Measurements from ENCODE around the gene LPIN1.
"Not testable (repeated sequence)": the region's sequence is repeated elsewhere in the genome, so short reads cannot be mapped to it uniquely, and the experiment has no call there.

The LPIN1 gene

DNA sequence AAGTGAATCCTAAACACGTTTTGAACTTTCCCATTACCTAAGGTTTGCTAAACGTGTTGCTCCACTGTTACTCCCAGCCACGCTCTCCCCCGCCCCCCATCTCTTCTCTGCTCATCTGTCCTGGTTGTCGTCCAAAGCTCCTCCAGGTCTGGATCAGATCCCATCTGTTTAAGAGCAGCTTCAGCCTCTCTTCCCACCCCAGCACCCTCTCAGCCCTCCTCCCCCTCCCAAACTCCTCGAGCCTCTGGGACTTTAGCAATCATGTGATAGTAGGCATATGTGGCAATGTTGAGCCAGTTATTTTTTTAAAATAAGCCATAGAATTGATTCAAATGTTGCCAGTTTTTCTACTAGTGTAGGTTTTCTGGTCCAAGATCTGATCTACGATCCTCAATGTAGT, 20.0 kb upstream of the LPIN1 start:
- Mint-ChIP-seq H3K4me1 (peaks cover 2% of the 10 kb centered on the region), H3K4me3 (no peak overlapping the region), H3K36me3 (ENCODE audit: low read depth) (no peaks in the 10 kb centered on the region), H3K27ac (no peak overlapping the region), H3K9me3 (no peaks in the 10 kb centered on the region), H3K27me3 (peaks cover 4% of the 10 kb centered on the region)
- ATAC-seq, result no peak
- no peak for DNase-seq

DNA sequence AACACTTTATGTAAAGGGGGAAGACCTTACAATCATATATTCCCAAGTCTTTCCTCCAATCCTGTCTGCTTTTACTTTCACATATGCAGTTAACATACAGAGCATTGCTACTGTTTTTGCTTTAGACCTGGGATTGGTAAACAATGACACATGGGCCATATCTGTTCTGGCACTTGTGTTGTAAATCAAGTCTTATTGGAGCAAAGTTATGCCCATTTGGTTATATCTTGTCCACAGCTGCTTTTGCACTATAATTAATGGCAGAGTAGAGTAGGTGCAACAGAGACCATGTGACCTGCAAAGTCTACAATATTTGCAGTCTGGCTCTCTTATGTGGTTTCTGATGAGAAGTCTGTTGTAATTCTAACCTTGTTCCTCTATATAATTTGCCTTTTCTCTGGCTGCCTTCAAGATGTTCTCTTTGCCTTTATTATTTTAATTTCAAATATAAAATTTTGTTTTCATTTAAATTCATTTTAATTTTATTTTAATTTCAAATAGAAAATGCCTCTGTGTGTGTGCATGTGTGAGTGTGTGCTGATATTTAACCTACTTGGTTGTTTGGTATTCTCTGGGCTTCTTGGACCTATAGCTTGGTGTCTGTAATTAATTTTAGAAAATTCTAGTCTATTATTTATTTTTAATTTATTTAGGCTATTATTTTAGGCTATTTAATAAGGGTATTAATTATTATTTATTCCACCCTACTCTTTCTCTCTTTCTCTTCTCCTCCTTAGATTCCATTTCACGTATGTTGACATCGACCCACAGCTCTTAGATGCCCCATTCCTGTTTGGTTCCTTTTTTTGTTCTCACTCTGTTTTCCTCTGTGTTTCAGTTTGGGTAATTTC, 16.8 kb upstream of the LPIN1 start:
- Mint-ChIP-seq H3K36me3 (ENCODE audit: low read depth) (no peaks in the 10 kb centered on the region), H3K9me3 (no peaks in the 10 kb centered on the region), H3K27me3 (peaks cover 11% of the 10 kb centered on the region), H3K4me1 (peaks cover 2% of the 10 kb centered on the region), H3K4me3 (no peak overlapping the region), H3K27ac (no peak overlapping the region)
- DNase-seq (no peak), ATAC-seq (no peak)

DNA sequence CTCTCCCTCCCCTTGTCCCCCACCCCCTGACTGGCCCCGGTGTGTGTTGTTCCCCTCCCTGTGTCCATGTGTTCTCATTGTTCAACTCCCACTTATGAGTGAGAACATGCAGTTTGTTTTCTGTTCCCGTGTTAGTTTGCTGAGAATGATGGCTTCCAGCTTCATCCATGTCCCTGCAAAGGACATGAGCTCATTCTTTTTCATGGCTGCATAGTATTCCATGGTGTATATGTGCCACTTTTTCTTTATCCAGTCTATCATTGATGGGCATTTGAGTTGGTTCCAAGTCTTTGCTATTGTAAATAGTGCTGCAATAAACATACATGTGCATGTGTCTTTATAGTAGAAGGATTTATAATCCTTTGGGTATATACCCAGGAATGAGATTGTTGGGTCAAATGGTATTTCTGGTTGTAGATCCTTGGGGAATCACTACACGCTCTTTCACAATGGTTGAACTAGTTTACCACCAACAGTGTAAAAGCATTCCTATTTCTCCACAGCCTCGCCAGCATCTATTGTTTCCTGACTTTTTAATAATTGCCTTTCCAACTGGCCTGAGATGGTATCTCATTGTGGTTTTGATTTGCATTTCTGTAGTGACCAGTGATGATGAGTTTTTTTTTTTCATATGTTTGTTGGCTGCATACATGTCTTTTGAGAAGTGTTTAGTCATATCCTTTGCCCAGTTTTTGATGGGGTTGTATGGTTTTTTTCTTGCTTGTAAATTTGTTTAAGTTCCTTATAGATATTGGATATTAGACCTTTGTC, 15.0 kb upstream of the LPIN1 start:
- not testable (repeated sequence) for ATAC-seq; H3K27ac Mint-ChIP-seq; H3K9me3 Mint-ChIP-seq; H3K4me3 Mint-ChIP-seq; H3K4me1 Mint-ChIP-seq; DNase-seq; H3K36me3 Mint-ChIP-seq (ENCODE audit: low read depth)
- H3K27me3 Mint-ChIP-seq, result peaks cover 11% of the 10 kb centered on the region

DNA sequence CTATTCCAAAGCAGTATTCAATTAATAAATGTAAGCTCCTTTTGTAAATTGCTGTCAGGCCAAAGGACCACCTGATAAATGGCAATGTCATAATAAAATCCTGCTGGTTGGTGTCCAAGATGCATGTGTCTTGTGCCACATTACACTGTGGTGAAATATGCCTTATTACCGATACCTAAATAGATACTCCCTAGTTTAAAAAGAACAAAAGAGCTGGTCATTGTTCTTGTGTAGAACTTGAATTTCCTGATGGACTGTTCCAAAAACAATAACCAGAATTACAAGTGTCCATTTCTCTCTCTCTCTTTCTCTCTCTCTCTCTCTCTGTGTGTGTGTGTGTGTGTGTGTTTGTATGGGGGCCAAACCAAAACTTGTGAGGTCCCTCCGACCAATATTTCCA, 13.8 kb upstream of the LPIN1 start:
- no peak overlapping the region for H3K4me3 Mint-ChIP-seq
- no peak overlapping the region for H3K27ac Mint-ChIP-seq
- H3K27me3 Mint-ChIP-seq, result peaks cover 12% of the 10 kb centered on the region
- ATAC-seq (no peak), DNase-seq (no peak)
- H3K9me3 Mint-ChIP-seq, result no peaks in the 10 kb centered on the region
- H3K4me1 Mint-ChIP-seq, result peaks cover 2% of the 10 kb centered on the region
- H3K36me3 Mint-ChIP-seq (ENCODE audit: low read depth), result no peaks in the 10 kb centered on the region

DNA sequence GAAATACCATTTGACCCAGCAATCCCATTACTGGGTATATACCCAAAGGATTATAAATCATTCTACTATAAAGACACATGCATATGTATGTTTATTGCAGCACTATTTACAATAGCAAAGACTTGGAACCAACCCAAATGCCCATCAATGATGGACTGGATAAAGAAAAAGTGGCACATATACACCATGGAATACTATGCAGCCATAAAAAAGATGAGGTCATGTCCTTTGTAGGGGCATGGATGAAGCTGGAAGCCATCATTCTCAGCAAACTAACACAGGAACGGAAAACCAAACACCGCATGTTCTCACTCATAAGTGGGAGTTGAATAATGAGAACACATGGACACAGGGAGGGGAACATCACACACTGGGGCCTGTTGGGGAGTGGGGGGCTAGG, 8.6 kb upstream of the LPIN1 start:
- DNase-seq; H3K27me3 Mint-ChIP-seq; H3K36me3 Mint-ChIP-seq (ENCODE audit: low read depth); H3K27ac Mint-ChIP-seq; H3K4me1 Mint-ChIP-seq; H3K4me3 Mint-ChIP-seq; H3K9me3 Mint-ChIP-seq; ATAC-seq: not testable (repeated sequence)

DNA sequence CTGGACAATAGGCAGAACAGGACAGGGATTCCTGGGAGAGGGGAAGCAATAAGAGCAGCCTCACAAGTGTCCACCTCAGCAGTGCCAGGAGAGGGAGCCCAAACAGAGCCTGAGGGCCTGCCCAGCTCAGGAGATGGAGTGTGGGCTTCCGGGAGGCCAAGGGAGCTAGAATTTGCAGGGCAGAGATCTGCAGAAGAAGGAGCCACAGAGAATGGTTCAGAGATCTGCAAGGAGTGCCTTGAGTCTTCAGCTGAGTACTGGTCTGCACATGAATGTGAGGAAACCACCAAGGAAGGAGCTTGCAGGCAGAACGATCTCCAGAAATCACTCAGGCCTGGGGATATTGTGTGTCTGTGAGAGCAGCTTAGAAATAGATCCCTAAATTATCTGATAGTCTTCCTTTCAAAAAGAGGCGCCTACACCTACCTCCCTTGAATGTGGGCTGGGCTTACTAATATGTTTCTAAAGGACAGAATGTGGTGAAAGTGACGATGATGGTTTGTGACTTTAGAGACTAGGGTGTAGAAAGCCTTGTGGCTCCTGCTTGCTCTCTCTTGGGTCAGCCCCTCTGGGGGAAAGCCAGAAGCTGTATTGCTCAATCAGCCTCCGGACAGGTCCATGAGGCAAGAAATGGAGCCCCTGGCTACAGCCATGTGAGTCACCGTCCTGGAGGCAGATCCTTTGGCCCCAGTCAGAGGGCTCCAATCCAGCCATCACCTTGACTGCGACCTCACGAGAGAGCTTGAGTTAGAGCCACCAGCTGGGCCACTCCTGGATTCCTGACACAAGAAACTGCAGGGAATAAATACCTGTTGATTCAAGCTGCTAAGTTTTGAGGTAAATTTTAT, 7.6 kb upstream of the LPIN1 start:
- peaks cover 13% of the 10 kb centered on the region for H3K4me1 Mint-ChIP-seq
- ATAC-seq (peak; percentile 61), DNase-seq (no peak)
- peaks cover 6% of the 10 kb centered on the region for H3K27me3 Mint-ChIP-seq
- no peaks in the 10 kb centered on the region for H3K36me3 Mint-ChIP-seq (ENCODE audit: low read depth)
- no peaks in the 10 kb centered on the region for H3K9me3 Mint-ChIP-seq
- H3K27ac Mint-ChIP-seq, result no peak overlapping the region
- H3K4me3 Mint-ChIP-seq, result no peak overlapping the region

DNA sequence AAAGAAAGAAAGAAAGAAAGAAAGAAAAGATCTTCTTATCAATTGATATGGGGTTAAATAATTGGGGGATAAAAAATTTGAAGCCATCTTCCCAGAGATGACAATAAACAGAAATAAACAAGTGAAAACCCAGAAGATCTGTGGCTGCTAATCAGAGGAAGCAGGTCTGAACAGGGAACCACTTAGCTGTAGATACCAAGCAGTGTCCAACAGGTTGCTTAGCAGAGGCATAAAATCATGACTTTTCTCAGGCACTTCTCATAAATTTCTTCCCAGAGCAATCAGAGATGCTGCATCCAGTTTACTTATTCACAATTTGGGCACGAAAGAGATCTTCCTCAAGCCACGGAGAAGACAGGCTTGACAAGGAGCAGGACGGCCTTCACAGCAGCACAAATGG, 5.7 kb upstream of the LPIN1 start:
- Mint-ChIP-seq H3K36me3 (ENCODE audit: low read depth) (no peaks in the 10 kb centered on the region), H3K4me3 (no peak overlapping the region), H3K4me1 (peaks cover 31% of the 10 kb centered on the region), H3K9me3 (no peaks in the 10 kb centered on the region), H3K27me3 (peaks cover 1% of the 10 kb centered on the region), H3K27ac (no peak overlapping the region)
- DNase-seq, result no peak
- no peak for ATAC-seq

DNA sequence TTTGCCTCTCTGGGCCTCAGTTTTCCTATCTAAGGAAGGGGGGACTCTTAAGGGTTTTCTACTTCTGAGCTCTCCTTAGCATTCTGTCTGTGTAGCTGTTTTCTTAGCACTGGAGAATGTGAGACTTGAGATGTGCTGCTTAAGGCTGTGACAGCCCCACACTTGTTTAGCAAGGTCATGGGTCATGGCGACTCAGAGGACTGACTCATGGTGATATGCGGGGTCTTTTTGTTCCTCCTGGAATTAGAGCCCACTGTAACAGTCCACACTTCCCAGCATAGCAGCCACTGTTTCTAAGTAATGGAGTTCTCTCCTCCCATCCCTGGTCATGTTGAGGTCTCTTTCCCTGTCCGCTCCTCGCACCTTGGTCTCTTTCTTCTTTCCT, 4.1 kb upstream of the LPIN1 start:
- H3K4me1 Mint-ChIP-seq, result peaks cover 40% of the 10 kb centered on the region
- no peak for ATAC-seq
- H3K27me3 Mint-ChIP-seq, result peaks cover 1% of the 10 kb centered on the region
- H3K9me3 Mint-ChIP-seq, result no peaks in the 10 kb centered on the region
- no peak overlapping the region for H3K27ac Mint-ChIP-seq
- no peak overlapping the region for H3K4me3 Mint-ChIP-seq
- DNase-seq, result no peak
- H3K36me3 Mint-ChIP-seq (ENCODE audit: low read depth), result no peaks in the 10 kb centered on the region

DNA sequence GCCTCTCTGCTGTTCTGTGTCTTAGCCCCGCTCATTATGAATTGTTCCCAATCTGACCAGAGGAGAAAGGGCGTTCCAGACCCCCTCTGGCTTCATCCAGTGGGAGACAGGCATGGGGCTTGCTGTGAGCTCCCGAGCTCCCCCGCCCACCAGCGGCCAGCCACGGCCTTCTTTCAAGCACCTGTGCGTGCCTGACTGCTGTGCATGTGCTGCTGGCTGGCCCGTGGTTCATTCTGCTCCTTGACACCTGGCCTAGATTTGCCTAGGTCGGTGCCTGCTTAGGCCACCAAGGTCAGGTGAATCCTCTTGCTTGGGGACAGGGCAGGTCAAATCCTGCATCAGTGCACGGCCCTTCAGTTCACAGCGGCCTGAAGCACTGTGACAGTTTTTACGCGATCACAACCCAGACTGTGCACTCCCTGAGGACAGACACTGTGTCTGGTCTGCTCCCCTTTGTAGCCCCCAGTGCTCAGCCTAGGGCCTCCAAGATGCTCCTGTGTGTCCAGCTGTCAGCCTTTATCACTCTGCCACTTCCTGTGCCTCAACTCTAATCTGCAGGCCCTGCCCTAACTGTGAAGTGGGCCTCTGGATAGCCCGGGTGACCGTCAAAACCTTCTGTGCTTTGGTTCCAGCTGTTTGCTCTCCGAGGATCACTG, 3.6 kb upstream of the LPIN1 start:
- no peak overlapping the region for H3K27ac Mint-ChIP-seq
- no peaks in the 10 kb centered on the region for H3K27me3 Mint-ChIP-seq
- H3K9me3 Mint-ChIP-seq, result no peaks in the 10 kb centered on the region
- DNase-seq (no peak), ATAC-seq (no peak)
- H3K4me1 Mint-ChIP-seq, result peaks cover 45% of the 10 kb centered on the region
- H3K36me3 Mint-ChIP-seq (ENCODE audit: low read depth), result no peaks in the 10 kb centered on the region
- no peak overlapping the region for H3K4me3 Mint-ChIP-seq

DNA sequence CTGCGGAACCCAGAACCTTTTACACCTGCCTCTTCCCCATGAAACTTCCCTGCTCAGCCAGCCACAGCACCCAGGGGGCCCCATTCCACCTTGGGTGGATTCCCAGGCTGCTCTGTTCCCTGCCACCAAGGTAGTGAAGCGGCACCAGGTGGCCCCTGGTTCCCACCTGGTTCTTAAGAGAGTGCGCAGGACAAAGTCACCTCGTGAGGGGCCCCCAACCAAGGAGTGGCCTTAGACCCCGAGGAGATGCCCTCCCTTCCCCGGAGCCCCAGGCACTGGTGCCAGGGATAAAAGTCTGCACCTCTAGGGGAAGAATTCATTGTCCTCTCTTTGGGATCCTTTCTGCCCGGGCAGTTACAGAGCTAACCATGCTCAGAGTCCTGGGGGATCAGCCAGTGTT, 3.1 kb upstream of the LPIN1 start:
- no peaks in the 10 kb centered on the region for H3K36me3 Mint-ChIP-seq (ENCODE audit: low read depth)
- H3K9me3 Mint-ChIP-seq, result no peaks in the 10 kb centered on the region
- peak overlapping the region; percentile 80 for H3K27ac Mint-ChIP-seq
- H3K4me1 Mint-ChIP-seq, result peaks cover 50% of the 10 kb centered on the region
- H3K27me3 Mint-ChIP-seq, result no peaks in the 10 kb centered on the region
- ATAC-seq (no peak), DNase-seq (no peak)
- no peak overlapping the region for H3K4me3 Mint-ChIP-seq

DNA sequence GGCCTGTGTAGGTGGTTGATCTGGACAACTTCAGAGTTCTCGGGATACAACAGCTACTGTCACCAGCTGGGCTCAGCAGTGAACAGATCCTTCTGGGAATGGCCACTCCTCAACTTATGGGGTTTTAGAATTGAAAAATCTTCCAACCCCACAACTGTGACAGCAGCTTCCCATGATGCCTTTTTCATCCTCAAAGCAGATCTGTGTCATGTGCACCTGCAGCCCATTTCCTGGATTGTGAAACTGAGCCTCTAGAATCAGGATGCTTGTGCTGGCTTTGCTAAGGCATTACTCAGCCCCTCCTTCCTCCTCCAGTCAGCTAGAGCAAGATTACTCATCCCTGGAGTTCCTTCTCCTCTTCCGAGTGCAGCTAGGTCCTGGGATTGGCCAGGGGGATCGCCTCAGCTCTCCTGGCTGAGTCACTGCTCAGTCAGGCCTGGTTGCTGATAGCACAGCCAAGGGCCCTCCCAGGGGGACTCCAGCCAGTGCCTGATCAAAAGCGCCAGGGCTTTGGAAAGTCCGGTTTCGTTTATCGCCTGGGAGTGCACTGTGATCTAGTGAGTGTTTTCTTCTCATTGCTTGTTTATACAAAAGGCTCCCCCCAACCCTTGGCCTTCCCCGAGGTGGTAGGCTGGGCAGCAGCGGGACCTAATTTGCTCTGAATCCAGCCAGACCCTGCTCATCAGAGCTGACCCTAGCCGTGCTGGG, 2.4 kb upstream of the LPIN1 start:
- no peaks in the 10 kb centered on the region for H3K9me3 Mint-ChIP-seq
- H3K36me3 Mint-ChIP-seq (ENCODE audit: low read depth), result no peaks in the 10 kb centered on the region
- DNase-seq (peak; percentile 78), ATAC-seq (peak; percentile 89)
- peaks cover 57% of the 10 kb centered on the region for H3K4me1 Mint-ChIP-seq
- H3K27ac Mint-ChIP-seq, result peak overlapping the region; percentile 80
- peak overlapping the region; percentile 62 for H3K4me3 Mint-ChIP-seq
- no peaks in the 10 kb centered on the region for H3K27me3 Mint-ChIP-seq

DNA sequence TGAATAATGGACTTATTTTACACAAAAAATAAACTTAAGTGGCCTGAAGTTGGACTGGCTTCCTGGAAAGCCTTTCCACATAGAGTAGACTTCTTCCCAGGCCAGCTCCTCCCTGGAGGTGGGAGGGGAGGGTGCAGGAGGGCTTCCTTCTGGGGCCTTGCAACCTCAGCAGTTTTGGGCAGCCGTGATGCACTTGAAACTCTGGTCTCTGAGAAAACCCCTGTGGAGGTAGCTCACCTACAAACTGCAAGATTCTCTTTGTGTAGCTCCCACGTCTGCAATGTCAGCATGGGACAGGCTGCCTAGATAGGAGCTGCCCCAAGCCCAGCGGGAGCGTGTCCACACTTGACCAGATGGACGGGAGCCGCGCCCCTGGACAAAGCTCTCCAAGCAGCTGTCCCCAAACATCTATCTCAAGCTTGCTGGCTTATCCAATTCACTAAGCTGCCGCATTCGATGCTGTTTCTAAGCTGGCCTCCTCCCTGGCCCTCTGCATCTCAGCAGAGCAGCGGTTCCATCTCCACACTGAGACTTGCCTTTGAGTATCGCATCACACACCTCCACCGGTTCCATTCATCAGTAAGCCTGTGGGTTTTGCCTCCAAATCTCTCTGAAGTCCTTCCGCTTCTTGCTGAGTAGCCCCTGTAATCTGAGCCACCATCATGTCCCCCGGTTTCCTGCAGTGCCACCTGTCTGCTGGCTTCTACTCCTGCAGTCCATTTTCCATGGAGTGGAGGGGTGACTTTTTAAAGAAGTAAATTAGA, 1.6 kb upstream of the LPIN1 start:
- DNase-seq, result no peak
- ATAC-seq, result no peak
- H3K27ac Mint-ChIP-seq, result peak overlapping the region; percentile 80
- peaks cover 65% of the 10 kb centered on the region for H3K4me1 Mint-ChIP-seq
- H3K27me3 Mint-ChIP-seq, result no peaks in the 10 kb centered on the region
- H3K4me3 Mint-ChIP-seq, result no peak overlapping the region
- no peaks in the 10 kb centered on the region for H3K36me3 Mint-ChIP-seq (ENCODE audit: low read depth)
- no peaks in the 10 kb centered on the region for H3K9me3 Mint-ChIP-seq

DNA sequence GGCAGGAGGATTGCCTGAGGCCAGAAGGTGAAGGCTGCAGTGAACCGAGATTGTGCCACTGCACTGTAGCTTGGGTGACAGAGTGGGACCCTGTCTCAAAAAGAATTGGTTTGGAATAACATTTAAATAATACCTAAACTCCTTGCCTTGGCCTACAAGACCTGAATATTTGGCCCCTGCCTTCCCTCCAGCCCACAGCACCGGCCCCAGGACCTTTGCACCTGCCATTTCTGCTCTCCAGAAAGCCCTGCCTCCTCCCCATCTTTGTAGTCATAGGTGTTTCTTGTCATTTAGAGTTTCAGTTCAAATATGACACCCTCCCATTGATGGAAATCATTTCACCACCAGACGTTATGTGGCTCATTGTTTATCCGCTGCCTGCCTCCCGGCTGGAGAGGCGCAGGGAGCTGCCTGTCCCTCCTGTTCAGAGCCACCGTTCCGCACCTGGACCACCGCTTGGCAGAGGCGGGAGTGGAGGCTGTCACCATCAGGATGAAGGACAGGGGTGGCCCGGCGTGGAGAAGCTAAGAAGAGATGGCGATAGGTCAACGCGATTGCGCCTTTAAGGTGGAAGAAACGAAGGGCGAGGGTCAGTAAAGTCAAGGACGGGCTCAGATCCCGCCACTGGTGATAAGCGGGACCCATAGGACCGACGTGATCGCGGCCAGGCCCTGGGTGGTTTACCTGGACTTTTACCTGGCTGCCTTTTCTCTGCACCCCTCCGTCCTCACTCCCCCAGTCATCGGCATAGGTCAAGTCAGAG, 638 bp upstream of the LPIN1 start:
- ATAC-seq (no peak), DNase-seq (no peak)
- Mint-ChIP-seq H3K4me1 (peaks cover 75% of the 10 kb centered on the region), H3K9me3 (no peaks in the 10 kb centered on the region), H3K4me3 (peak overlapping the region; percentile 70), H3K27me3 (no peaks in the 10 kb centered on the region), H3K27ac (peak overlapping the region; percentile 69), H3K36me3 (ENCODE audit: low read depth) (no peaks in the 10 kb centered on the region)
